Sigmoid colon (tissue), 4 donors: ENCODE data around the gene DSTN.

Experiments used
- POLR2AphosphoS5 ChIP-seq, 4 donors: sonication (generic); formaldehyde crosslinking; IDR thresholded peaks; one replicate each; pipeline ENCODE4 v1.6.1; 2017; ENCODE audit warnings: antibody characterized with exemption in 4 of 4
- TF ChIP-seq, protein P1 (sequence below), 4 experiments: fragments of 450-650 bp in 3 of 4; fragments of 200-600 bp in 1 of 4; IDR thresholded peaks; one replicate each; pipeline ENCODE4 v1.5.1; 2016 to 2019; ENCODE audit warnings: antibody characterized with exemption in 4 of 4, mild to moderate bottlenecking in 3 of 4, moderate library complexity in 2 of 4

DNA sequence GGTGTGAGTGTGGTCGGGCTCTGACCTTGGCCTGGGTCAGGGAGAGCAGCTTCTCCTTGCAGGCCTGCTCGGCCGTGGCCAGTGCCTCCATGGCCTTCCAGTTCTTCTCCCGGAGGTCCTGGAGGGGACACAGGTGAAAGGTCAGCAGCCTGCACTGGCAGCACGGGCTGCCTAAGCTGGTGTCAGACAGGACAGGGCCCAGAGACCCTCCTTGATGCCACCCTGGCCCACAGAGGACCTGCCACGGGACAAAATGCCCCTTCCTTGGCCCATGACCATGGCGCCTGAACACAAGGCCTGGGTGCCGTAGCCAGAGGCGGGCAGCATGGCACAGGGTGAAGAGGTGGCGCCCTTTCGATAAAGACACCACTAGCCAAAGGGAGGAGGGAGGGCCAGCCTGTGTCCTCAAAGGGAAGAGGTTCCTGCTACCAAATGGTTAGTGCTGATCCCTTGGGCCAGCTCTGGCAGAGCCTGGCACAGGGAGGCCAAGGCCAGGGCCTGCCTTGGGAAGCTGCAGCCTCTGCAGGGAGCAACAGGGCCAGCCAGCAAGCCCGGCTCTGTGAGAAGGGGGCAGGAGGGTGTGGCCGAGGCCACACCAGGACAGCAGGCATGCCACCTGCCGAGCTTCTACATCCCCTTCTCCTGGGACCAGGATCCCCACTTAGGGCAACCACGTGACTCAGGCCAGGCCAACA is 54.8 kb downstream of the DSTN start:
- no peak for TF ChIP-seq POLR2AphosphoS5 (IDR thresholded peaks at IDR 0.05)
- TF ChIP-seq, protein P1, sequence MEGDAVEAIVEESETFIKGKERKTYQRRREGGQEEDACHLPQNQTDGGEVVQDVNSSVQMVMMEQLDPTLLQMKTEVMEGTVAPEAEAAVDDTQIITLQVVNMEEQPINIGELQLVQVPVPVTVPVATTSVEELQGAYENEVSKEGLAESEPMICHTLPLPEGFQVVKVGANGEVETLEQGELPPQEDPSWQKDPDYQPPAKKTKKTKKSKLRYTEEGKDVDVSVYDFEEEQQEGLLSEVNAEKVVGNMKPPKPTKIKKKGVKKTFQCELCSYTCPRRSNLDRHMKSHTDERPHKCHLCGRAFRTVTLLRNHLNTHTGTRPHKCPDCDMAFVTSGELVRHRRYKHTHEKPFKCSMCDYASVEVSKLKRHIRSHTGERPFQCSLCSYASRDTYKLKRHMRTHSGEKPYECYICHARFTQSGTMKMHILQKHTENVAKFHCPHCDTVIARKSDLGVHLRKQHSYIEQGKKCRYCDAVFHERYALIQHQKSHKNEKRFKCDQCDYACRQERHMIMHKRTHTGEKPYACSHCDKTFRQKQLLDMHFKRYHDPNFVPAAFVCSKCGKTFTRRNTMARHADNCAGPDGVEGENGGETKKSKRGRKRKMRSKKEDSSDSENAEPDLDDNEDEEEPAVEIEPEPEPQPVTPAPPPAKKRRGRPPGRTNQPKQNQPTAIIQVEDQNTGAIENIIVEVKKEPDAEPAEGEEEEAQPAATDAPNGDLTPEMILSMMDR (IDR thresholded peaks at IDR 0.05), result no peak
